ENCODE results near the gene IQCM.

The IQCM gene

DNA sequence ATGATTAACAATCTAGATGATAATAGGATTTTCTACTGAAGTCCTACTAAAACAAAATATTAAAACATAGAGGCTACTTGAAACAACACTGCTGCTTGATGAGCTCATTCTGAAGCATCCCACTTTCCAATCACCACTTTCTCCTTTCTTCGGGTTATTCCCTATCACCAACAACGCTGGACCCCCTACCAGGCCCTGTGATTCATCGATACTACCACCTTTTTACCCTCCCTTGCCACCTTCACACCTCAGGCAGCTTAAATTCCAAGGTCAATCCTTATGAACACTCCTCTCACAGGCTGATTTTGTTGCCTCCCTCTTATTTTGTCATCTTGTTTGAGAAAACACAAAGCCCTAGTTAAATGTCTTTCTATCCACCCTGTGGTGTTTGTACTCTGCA is 102.6 kb downstream of the IQCM start:
- no peak for DNase-seq (ENCODE audit: low read depth, low spot score)
- Histone ChIP-seq H3K4me1 (ENCODE audit: insufficient read depth, insufficient read length) (no peaks in the 10 kb centered on the region), H3K27me3 (ENCODE audit: insufficient read depth, insufficient read length) (no peaks in the 10 kb centered on the region), H3K36me3 (ENCODE audit: insufficient read depth, insufficient read length, low read length) (no peaks in the 10 kb centered on the region), H3K9ac (ENCODE audit: insufficient read length, low read depth) (no peak overlapping the region), H3K4me3 (ENCODE audit: insufficient read length, low read depth) (no peak overlapping the region), H3K9me3 (ENCODE audit: insufficient read depth, low read length) (peaks cover 4% of the 10 kb centered on the region; the same call in 1 of the 2 replicates)
- TF ChIP-seq SUZ12 (IDR thresholded peaks at IDR 0.05; ENCODE audit: extremely low read depth, insufficient read depth, insufficient read length) (no peak), ZNF274 (IDR thresholded peaks at IDR 0.05; ENCODE audit: low read depth, low read length) (no peak), YY1 (IDR thresholded peaks at IDR 0.05; ENCODE audit: insufficient read depth, insufficient read length) (no peak)

DNA sequence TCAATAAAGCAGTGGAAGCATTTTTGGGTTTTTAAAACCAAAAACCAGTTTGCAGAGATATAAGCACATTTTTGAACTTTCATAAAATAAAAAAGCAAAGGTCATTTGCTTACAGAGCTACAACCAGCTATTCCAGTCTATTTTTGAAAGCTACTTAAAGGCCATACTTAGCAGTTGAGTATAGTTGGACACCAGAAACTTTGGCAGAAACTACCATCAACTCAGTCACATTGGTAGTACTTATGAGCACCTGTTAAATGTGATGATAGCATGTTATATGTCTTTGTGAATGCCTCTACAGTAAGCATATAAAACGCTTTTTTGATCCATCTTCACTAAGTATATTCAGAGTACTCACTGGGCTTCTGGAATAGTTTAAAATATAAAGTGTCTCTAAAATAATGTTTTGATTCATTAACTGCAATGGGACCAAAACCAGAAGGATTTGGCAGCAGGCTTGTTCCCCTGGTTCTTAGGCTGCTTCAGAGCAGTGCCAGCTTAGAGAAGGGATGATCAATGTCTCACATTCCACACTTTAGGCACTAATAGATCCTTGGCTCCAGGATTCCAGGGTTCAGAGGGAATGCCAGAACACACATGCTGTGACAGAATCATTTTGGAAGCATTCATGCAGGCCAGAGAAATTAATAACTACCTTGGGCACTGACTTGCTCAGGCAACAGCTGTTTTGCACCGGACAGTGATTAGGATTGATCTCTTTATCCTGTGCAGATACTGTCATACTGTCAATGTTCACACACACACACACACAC is 103.9 kb downstream of the IQCM start:
- no peaks in the 10 kb centered on the region for H3K4me1 ChIP-seq (ENCODE audit: insufficient read depth, insufficient read length)
- H3K9me3 ChIP-seq (ENCODE audit: insufficient read depth, low read length), result peaks cover 4% of the 10 kb centered on the region; the same call in 1 of the 2 replicates
- no peak for TF ChIP-seq ZNF274 (IDR thresholded peaks at IDR 0.05; ENCODE audit: low read depth, low read length)
- no peak for TF ChIP-seq YY1 (IDR thresholded peaks at IDR 0.05; ENCODE audit: insufficient read depth, insufficient read length)
- no peak for TF ChIP-seq SUZ12 (IDR thresholded peaks at IDR 0.05; ENCODE audit: extremely low read depth, insufficient read depth, insufficient read length)
- no peaks in the 10 kb centered on the region for H3K27me3 ChIP-seq (ENCODE audit: insufficient read depth, insufficient read length)
- no peak overlapping the region for H3K9ac ChIP-seq (ENCODE audit: insufficient read length, low read depth)
- DNase-seq (ENCODE audit: low read depth, low spot score), result no peak
- no peaks in the 10 kb centered on the region for H3K36me3 ChIP-seq (ENCODE audit: insufficient read depth, insufficient read length, low read length)
- no peak overlapping the region for H3K4me3 ChIP-seq (ENCODE audit: insufficient read length, low read depth)

DNA sequence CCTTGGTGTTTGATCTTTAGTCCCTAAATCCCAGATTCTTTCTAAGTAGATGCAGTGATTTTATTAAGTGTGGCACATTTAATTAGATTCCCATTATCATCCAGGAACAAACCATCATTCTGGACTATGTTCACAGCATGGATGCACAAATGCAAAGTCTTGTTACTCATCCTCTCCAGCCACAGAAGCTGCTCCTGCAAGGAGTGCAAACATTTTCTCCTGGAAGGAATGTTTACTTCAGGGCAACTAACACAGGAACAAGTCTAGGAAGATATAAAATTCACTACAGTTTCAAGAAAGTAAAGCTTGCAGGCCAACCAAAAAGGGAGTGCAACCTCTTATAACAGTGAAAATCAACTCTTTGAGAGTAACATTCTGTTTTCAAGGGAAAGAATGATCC is 106.0 kb downstream of the IQCM start:
- Histone ChIP-seq H3K27me3 (ENCODE audit: insufficient read depth, insufficient read length) (no peaks in the 10 kb centered on the region), H3K4me3 (ENCODE audit: insufficient read length, low read depth) (no peak overlapping the region), H3K9me3 (ENCODE audit: insufficient read depth, low read length) (no peaks in the 10 kb centered on the region), H3K36me3 (ENCODE audit: insufficient read depth, insufficient read length, low read length) (no peaks in the 10 kb centered on the region), H3K9ac (ENCODE audit: insufficient read length, low read depth) (no peak overlapping the region), H3K4me1 (ENCODE audit: insufficient read depth, insufficient read length) (no peaks in the 10 kb centered on the region)
- no peak for DNase-seq (ENCODE audit: low read depth, low spot score)
- TF ChIP-seq ZNF274 (IDR thresholded peaks at IDR 0.05; ENCODE audit: low read depth, low read length), result no peak
- no peak for TF ChIP-seq YY1 (IDR thresholded peaks at IDR 0.05; ENCODE audit: insufficient read depth, insufficient read length)
- no peak for TF ChIP-seq SUZ12 (IDR thresholded peaks at IDR 0.05; ENCODE audit: extremely low read depth, insufficient read depth, insufficient read length)

DNA sequence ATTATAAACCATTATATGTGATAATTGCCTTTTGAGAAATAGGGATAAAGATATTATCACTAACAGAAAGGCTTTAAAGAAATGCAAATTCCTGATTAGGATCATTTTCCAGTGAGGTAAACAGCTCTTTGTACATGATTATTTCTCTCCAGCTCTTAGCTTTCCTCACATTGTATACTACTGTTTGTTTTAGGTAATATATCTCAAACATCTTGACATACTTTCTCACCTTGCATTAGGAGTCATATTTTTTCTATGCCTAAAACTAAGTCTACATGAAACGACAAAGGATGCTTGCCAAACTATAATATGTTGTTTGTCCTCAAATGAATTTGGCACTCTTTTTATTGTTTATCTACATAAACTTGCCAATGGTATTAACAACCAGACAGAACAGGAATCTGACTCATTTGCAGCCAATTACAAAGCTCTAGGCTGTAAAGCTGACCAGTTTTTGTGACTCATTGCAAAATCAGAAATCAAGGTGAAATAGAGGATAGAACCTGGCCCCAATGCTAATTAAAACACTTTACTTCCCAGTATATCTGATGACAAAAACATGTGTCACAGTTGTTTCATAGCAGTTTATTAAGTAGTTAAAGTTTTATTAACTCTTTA is 107.0 kb downstream of the IQCM start:
- Histone ChIP-seq H3K4me1 (ENCODE audit: insufficient read depth, insufficient read length) (no peaks in the 10 kb centered on the region), H3K27me3 (ENCODE audit: insufficient read depth, insufficient read length) (no peaks in the 10 kb centered on the region), H3K4me3 (ENCODE audit: insufficient read length, low read depth) (no peak overlapping the region), H3K9me3 (ENCODE audit: insufficient read depth, low read length) (no peaks in the 10 kb centered on the region), H3K36me3 (ENCODE audit: insufficient read depth, insufficient read length, low read length) (no peaks in the 10 kb centered on the region), H3K9ac (ENCODE audit: insufficient read length, low read depth) (no peak overlapping the region)
- TF ChIP-seq YY1 (IDR thresholded peaks at IDR 0.05; ENCODE audit: insufficient read depth, insufficient read length) (no peak), SUZ12 (IDR thresholded peaks at IDR 0.05; ENCODE audit: extremely low read depth, insufficient read depth, insufficient read length) (no peak), ZNF274 (IDR thresholded peaks at IDR 0.05; ENCODE audit: low read depth, low read length) (no peak)
- no peak for DNase-seq (ENCODE audit: low read depth, low spot score)

DNA sequence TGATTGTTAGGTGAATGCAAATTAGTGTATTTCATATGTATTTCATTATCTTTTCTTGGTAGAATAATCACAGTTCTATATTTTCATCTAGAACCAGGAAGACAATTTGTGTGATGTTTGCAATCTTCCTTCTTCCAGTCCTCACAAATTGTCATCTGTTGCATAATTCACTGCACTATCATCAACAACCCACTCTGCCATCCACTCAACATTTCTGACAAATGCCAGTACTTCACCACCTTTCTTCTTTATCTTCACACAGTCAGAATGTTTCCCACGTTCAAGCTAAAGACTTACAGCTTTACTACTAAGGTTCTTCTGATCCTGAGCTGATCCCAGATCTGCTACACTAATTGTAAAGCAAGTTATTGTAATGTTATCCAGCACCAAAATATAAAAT is 107.8 kb downstream of the IQCM start:
- Histone ChIP-seq H3K4me3 (ENCODE audit: insufficient read length, low read depth) (no peak overlapping the region), H3K27me3 (ENCODE audit: insufficient read depth, insufficient read length) (no peaks in the 10 kb centered on the region), H3K36me3 (ENCODE audit: insufficient read depth, insufficient read length, low read length) (no peaks in the 10 kb centered on the region), H3K9me3 (ENCODE audit: insufficient read depth, low read length) (no peaks in the 10 kb centered on the region), H3K9ac (ENCODE audit: insufficient read length, low read depth) (no peak overlapping the region), H3K4me1 (ENCODE audit: insufficient read depth, insufficient read length) (no peaks in the 10 kb centered on the region)
- no peak for DNase-seq (ENCODE audit: low read depth, low spot score)
- TF ChIP-seq ZNF274 (IDR thresholded peaks at IDR 0.05; ENCODE audit: low read depth, low read length) (no peak), SUZ12 (IDR thresholded peaks at IDR 0.05; ENCODE audit: extremely low read depth, insufficient read depth, insufficient read length) (no peak)

DNA sequence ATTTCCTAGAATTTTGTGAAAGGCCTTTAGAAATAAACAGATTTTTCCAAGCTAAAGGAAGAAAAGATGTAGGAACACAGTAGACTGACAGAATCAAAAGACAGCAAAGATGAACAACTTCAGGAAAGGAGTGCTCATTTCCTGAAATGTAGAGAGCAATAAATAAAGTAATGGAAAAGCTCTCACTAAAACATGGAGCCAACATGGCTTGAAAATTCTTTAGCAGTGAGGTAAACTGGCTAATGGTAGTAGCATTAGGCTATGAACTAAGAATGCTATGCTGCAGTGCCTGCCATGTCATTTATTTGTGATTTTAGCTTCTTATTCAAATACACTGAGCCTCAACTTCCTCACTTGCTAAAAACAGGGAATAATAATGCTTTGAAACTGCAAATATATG is 108.7 kb downstream of the IQCM start:
- no peaks in the 10 kb centered on the region for H3K36me3 ChIP-seq (ENCODE audit: insufficient read depth, insufficient read length, low read length)
- TF ChIP-seq SUZ12 (IDR thresholded peaks at IDR 0.05; ENCODE audit: extremely low read depth, insufficient read depth, insufficient read length) (no peak), YY1 (IDR thresholded peaks at IDR 0.05; ENCODE audit: insufficient read depth, insufficient read length) (no peak), ZNF274 (IDR thresholded peaks at IDR 0.05; ENCODE audit: low read depth, low read length) (no peak)
- no peaks in the 10 kb centered on the region for H3K9me3 ChIP-seq (ENCODE audit: insufficient read depth, low read length)
- no peak overlapping the region for H3K9ac ChIP-seq (ENCODE audit: insufficient read length, low read depth)
- H3K27me3 ChIP-seq (ENCODE audit: insufficient read depth, insufficient read length), result no peaks in the 10 kb centered on the region
- no peak for DNase-seq (ENCODE audit: low read depth, low spot score)
- H3K4me3 ChIP-seq (ENCODE audit: insufficient read length, low read depth), result no peak overlapping the region
- no peaks in the 10 kb centered on the region for H3K4me1 ChIP-seq (ENCODE audit: insufficient read depth, insufficient read length)

DNA sequence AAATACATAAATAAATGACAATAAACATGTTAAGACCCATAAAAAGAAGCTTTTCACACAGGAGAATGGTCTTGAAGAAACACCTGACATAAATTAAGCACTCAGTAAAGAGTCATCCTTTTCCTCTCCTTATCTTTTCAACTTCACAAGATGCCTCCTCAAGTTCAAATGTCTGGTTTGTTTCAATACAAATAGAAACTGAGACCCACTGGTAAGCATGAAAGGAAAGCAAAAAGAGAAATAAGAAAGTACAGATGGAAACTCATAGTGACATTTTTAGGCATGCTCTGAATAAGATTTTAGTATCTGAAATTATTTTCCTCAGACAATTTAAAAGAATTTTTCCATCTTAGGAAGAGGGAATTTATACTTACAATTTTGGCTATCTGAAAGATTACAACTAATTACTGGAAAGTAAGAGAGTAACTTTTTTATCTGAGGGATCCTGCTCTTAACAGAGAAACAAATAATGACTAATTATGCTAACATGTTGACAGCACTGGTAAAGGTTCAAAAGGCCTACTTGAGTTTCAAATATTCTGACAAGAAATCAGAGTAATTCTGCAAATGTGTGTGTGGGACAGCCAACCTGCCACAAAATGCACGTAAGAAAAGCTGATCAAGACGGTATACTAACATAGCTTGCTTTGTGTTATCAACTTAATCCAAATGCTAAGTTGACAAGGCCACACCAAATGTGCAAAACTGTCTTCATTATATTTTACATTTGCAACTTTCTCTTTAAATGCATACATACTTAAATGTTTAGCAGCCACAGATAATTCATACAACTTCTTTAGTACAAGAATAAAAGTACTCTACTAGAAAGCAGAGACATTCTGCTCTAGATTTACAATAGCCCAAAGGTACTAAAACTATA is 113.0 kb downstream of the IQCM start:
- Histone ChIP-seq H3K9me3 (ENCODE audit: insufficient read depth, low read length) (no peaks in the 10 kb centered on the region), H3K36me3 (ENCODE audit: insufficient read depth, insufficient read length, low read length) (no peaks in the 10 kb centered on the region), H3K9ac (ENCODE audit: insufficient read length, low read depth) (no peak overlapping the region), H3K4me1 (ENCODE audit: insufficient read depth, insufficient read length) (no peaks in the 10 kb centered on the region), H3K27me3 (ENCODE audit: insufficient read depth, insufficient read length) (no peaks in the 10 kb centered on the region), H3K4me3 (ENCODE audit: insufficient read length, low read depth) (no peak overlapping the region)
- DNase-seq (ENCODE audit: low read depth, low spot score), result no peak
- TF ChIP-seq YY1 (IDR thresholded peaks at IDR 0.05; ENCODE audit: insufficient read depth, insufficient read length), result no peak
- no peak for TF ChIP-seq SUZ12 (IDR thresholded peaks at IDR 0.05; ENCODE audit: extremely low read depth, insufficient read depth, insufficient read length)
- TF ChIP-seq ZNF274 (IDR thresholded peaks at IDR 0.05; ENCODE audit: low read depth, low read length), result no peak

Measured in NT2/D1 (cell line).